NCI-H748 (cell line): Measurements from ENCODE around the gene CRHR1.
"Not testable (repeated sequence)": the region's sequence is repeated elsewhere in the genome, so short reads cannot be mapped to it uniquely, and the experiment has no call there.

Experiments
- DNase-seq: peaks from one replicate; lab custom pipeline; 2025; ENCODE audit not compliant: unreplicated experiment; lab: John Stamatoyannopoulos, UW

Gene CRHR1

GRCh38 chr17:45857977-45858708 is 74.0 kb downstream of the CRHR1 start:
- no peak for DNase-seq

- no peak for DNase-seq
These were observed 77.0 kb downstream of the CRHR1 start for GRCh38 chr17:45861165-45861564.

- DNase-seq: not testable (repeated sequence)
These were observed 78.0 kb downstream of the CRHR1 start for GRCh38 chr17:45862127-45862526.

- no peak for DNase-seq
These were observed 79.9 kb downstream of the CRHR1 start for GRCh38 chr17:45863857-45864654.

- no peak for DNase-seq
These were observed 83.1 kb downstream of the CRHR1 start for GRCh38 chr17:45867171-45867570.

GRCh38 chr17:45867702-45868101 is 83.6 kb downstream of the CRHR1 start:
- no peak for DNase-seq

GRCh38 chr17:45868276-45868675 is 84.2 kb downstream of the CRHR1 start:
- no peak for DNase-seq

- DNase-seq: no peak
These were observed 85.7 kb downstream of the CRHR1 start for GRCh38 chr17:45869676-45870341.

GRCh38 chr17:45870342-45870974 is 86.3 kb downstream of the CRHR1 start:
- no peak for DNase-seq

GRCh38 chr17:45871718-45872117 is 87.6 kb downstream of the CRHR1 start:
- no peak for DNase-seq

GRCh38 chr17:45873728-45874127 is 89.6 kb downstream of the CRHR1 start:
- no peak for DNase-seq

GRCh38 chr17:45874151-45874550 is 90.0 kb downstream of the CRHR1 start:
- DNase-seq: no peak

- DNase-seq: no peak
These were observed 92.4 kb downstream of the CRHR1 start for GRCh38 chr17:45876539-45876938.

GRCh38 chr17:45877467-45877866 is 93.3 kb downstream of the CRHR1 start:
- no peak for DNase-seq

- no peak for DNase-seq
These were observed 98.9 kb downstream of the CRHR1 start for GRCh38 chr17:45883063-45883462.
